WERI-Rb-1 (cell line): Measurements from ENCODE around the gene FKBP8.

ENCODE experiments used
- DNase-seq: peaks from one replicate; pipeline ENCODE4 v3.0.0-alpha.2; 2020
- H3K27ac ChIP-seq: fragments of 250-450 bp; sonication (Bioruptor Pico); 2 replicates; pipeline ENCODE4 v1.5.1; 2020; ENCODE audit warnings: mild to moderate bottlenecking, moderate library complexity
- H3K27me3 ChIP-seq: fragments of 250-450 bp; sonication (Bioruptor Pico); 2 replicates; pipeline ENCODE4 v1.5.1; 2021; ENCODE audit warnings: mild to moderate bottlenecking, low read depth, moderate library complexity; ENCODE audit not compliant: insufficient read depth, severe bottlenecking
- H3K36me3 ChIP-seq: fragments of 250-450 bp; sonication (Bioruptor Pico); 2 replicates; pipeline ENCODE4 v1.5.1; 2020; ENCODE audit warnings: mild to moderate bottlenecking, moderate library complexity
- H3K4me3 ChIP-seq: 2 replicates; pipeline ENCODE4 v1.5.1; 2011; ENCODE audit warnings: low read depth, mild to moderate bottlenecking, control low read depth, low read length
- H3K9me3 ChIP-seq: fragments of 250-450 bp; sonication (Bioruptor Pico); 2 replicates; pipeline ENCODE4 v1.5.1; 2021; ENCODE audit warnings: mild to moderate bottlenecking, moderate library complexity; ENCODE audit not compliant: severe bottlenecking
- TF ChIP-seq, protein P1 (sequence below): IDR thresholded peaks from 2 replicates; pipeline ENCODE4 v1.5.1; 2011; ENCODE audit warnings: low read depth, mild to moderate bottlenecking, control low read depth, inconsistent platforms, low read length

The FKBP8 gene

GRCh38 chr19:18500376-18500775, 43.0 kb downstream of the FKBP8 start:
- Histone ChIP-seq H3K27me3 (no peaks in the 10 kb centered on the region), H3K36me3 (no peaks in the 10 kb centered on the region), H3K27ac (no peak overlapping the region), H3K4me3 (no peak overlapping the region), H3K9me3 (no peaks in the 10 kb centered on the region)
- TF ChIP-seq, protein P1, sequence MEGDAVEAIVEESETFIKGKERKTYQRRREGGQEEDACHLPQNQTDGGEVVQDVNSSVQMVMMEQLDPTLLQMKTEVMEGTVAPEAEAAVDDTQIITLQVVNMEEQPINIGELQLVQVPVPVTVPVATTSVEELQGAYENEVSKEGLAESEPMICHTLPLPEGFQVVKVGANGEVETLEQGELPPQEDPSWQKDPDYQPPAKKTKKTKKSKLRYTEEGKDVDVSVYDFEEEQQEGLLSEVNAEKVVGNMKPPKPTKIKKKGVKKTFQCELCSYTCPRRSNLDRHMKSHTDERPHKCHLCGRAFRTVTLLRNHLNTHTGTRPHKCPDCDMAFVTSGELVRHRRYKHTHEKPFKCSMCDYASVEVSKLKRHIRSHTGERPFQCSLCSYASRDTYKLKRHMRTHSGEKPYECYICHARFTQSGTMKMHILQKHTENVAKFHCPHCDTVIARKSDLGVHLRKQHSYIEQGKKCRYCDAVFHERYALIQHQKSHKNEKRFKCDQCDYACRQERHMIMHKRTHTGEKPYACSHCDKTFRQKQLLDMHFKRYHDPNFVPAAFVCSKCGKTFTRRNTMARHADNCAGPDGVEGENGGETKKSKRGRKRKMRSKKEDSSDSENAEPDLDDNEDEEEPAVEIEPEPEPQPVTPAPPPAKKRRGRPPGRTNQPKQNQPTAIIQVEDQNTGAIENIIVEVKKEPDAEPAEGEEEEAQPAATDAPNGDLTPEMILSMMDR, result no peak
- DNase-seq, result no peak

GRCh38 chr19:18499055-18499775, 44.2 kb downstream of the FKBP8 start:
- H3K4me3 ChIP-seq, result no peak overlapping the region
- H3K9me3 ChIP-seq, result no peaks in the 10 kb centered on the region
- TF ChIP-seq, protein P1, result no peak
- no peak for DNase-seq
- no peaks in the 10 kb centered on the region for H3K36me3 ChIP-seq
- H3K27ac ChIP-seq, result no peak overlapping the region
- H3K27me3 ChIP-seq, result no peaks in the 10 kb centered on the region

GRCh38 chr19:18496980-18497256, 46.5 kb downstream of the FKBP8 start:
- no peaks in the 10 kb centered on the region for H3K36me3 ChIP-seq
- DNase-seq, result no peak
- no peak overlapping the region for H3K4me3 ChIP-seq
- H3K27me3 ChIP-seq, result no peaks in the 10 kb centered on the region
- H3K9me3 ChIP-seq, result no peaks in the 10 kb centered on the region
- TF ChIP-seq, protein P1, result no peak
- no peak overlapping the region for H3K27ac ChIP-seq

DNA sequence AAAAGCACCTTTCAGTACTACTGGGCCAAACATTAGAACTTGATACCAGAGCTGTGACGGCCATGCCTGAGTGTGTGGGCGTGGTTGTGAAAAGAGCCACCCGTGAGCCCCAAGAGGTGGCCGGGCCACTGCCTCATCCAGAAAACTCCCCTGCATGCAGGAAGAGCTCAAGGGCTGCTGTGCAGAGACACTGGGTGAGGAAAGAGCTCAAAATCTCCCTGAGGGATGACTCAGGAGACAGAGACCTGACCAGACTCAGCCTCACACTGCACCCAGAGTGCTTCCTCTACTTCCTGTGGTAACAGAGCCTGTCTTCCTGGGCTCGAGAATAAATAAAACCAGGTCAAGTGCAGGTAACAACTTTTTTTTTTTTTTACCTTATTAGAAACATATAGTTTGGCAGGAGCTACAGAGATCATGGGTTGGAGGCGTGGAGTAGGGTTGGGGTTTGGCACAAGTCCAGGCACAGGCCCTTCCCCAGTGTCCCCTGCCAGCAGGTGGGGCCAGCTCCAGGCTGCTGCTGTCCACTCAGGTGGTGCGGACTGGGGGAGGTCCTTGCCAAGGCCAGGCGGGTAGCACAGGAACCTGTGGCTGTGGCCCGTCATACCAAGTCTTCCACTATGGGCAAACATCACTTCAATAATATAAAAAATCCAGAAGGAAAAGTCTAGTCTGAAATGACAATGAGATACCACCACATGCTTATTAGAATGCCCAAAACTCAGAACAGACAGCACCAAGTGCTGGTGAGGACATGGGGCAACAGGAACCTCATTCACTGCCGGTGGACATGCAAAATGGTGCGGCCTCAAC, 47.0 kb downstream of the FKBP8 start:
- Histone ChIP-seq H3K27ac (no peak overlapping the region), H3K9me3 (no peaks in the 10 kb centered on the region), H3K4me3 (no peak overlapping the region), H3K36me3 (no peaks in the 10 kb centered on the region), H3K27me3 (no peaks in the 10 kb centered on the region)
- TF ChIP-seq, protein P1, result no peak
- DNase-seq, result no peak

DNA sequence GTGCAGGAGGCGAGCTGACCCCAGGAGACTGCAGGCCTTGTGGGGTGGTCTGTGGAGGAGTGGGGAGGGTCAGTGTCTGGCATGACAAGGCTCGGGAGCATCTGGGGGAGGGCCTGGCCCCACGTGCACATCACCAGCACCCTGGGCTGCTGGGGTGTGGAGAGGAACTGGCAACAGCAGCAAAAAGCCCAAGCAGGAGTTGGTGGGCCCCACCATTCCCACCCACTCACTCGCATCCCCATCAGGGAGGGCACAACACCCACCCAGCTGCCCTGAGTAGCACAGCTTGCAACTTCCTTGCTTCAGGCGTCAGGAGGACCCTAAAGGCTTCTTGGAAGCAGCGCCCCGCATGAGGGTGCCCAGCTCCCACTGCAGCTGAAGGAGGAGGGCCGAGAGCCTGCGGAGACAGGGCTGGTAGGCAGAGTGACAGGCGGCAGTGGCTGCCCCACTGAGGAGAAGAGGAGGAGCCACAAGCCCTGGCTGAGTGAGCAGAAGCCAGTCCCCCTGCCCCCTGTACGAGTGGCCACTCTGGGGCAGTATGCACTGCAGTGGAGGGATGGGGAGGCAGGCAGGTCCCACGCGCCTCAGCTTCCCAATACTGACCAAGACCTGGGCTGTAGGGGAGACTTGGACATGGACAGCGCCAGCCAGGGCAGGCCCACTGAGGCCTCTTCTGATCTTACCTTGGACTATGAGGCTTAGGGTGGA, 48.0 kb downstream of the FKBP8 start:
- TF ChIP-seq, protein P1, result no peak
- Histone ChIP-seq H3K36me3 (no peaks in the 10 kb centered on the region), H3K27ac (no peak overlapping the region), H3K4me3 (no peak overlapping the region), H3K9me3 (no peaks in the 10 kb centered on the region), H3K27me3 (no peaks in the 10 kb centered on the region)
- DNase-seq, result no peak
